Esophagus (tissue), 2 donors: Measurements from ENCODE around the gene GP1BB. TPM values are rescaled to one million over a fixed set of nuclear protein-coding genes. Genes with fewer than 3 reads are reported as not detected.

ENCODE experiments used
- H3K27ac ChIP-seq, 2 donors: one replicate each; pipeline ENCODE4 v1.5.1; 2013; ENCODE audit warnings: low read depth in 2 of 2, mild to moderate bottlenecking in 2 of 2, inconsistent platforms in 1 of 2, low read length in 1 of 2, moderate library complexity in 1 of 2
- H3K27me3 ChIP-seq, 2 donors: one replicate each; pipeline ENCODE4 v1.6.1; 2013; ENCODE audit warnings: low read length in 2 of 2, control low read depth in 1 of 2, mild to moderate bottlenecking in 1 of 2; ENCODE audit not compliant: insufficient read depth in 2 of 2, control insufficient read depth in 1 of 2
- H3K36me3 ChIP-seq, 2 donors: one replicate each; pipeline ENCODE4 v1.6.1; 2013; ENCODE audit warnings: low read length in 1 of 2; ENCODE audit not compliant: control insufficient read depth in 2 of 2, insufficient read depth in 2 of 2
- H3K4me1 ChIP-seq, 2 donors: one replicate each; pipeline ENCODE4 v1.6.1; 2013; ENCODE audit warnings: low read length in 1 of 2; ENCODE audit not compliant: control insufficient read depth in 2 of 2, insufficient read depth in 2 of 2
- H3K4me3 ChIP-seq, 2 donors: one replicate each; pipeline ENCODE4 v1.5.1; 2013; ENCODE audit warnings: low read length in 2 of 2, mild to moderate bottlenecking in 2 of 2, low read depth in 1 of 2, moderate library complexity in 1 of 2
- H3K9me3 ChIP-seq, 2 donors: one replicate each; pipeline ENCODE4 v1.6.1; 2013; ENCODE audit warnings: mild to moderate bottlenecking in 2 of 2, low read depth in 1 of 2, low read length in 1 of 2, moderate library complexity in 1 of 2; ENCODE audit not compliant: control insufficient read depth in 2 of 2, insufficient read depth in 1 of 2
- WGBS, 2 donors: extraction: QIAGEN DNeasy Blood & Tissue Kit; methylation state at CpG; one replicate each; pipeline ENCODE4 v1.1.7; 2013; 5-methylcytosine and 5-hydroxymethylcytosine counted together
- polyA plus RNA-seq, 2 donors: library from polyadenylated mRNA; stranded (reverse); fragments of 200-250 nt; gene quantifications; one replicate each; pipeline ENCODE4 v1.2.3, GENCODE V29; 2013
- donor health status: healthy with polysubstance abuse.
- donor health status: Bipolar disorder and iron deficiency.

GP1BB gene
- polyA plus RNA-seq, 2 donors = 7.6 to 9.0 TPM

DNA sequence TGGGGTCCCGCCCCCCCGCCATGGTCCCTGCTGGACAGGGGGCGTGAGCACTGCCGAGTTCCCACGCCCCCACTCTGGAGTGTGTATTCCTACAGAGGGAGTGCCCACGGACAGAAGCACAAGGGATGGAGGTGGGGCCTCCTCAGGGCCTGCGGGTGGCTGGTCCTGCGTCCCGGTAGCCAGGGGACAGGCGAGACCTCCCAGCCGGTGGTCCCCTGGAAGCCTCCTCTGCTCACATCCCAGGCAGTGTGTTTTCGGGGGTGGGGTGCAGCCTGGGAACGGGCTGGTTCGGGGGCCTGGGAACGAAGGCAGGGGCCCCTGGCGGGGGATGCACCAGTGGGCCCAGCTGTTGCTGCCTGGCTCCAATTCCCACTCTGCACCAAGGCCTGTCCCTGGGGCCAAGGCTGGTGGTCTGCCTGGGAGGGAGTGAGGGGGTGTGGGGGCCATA lies 16.1 kb downstream of the GP1BB start:
- Histone ChIP-seq H3K4me3 (no peak overlapping the region), H3K4me1 (peaks cover 0 to 2% of the 10 kb centered on the region in 2 donors), H3K36me3 (no peaks in the 10 kb centered on the region), H3K9me3 (no peaks in the 10 kb centered on the region), H3K27me3 (no peaks in the 10 kb centered on the region), H3K27ac (no peak overlapping the region)
- WGBS, 2 donors = 60 to 63% methylated on average over 16 of the region's 16 CpGs

DNA sequence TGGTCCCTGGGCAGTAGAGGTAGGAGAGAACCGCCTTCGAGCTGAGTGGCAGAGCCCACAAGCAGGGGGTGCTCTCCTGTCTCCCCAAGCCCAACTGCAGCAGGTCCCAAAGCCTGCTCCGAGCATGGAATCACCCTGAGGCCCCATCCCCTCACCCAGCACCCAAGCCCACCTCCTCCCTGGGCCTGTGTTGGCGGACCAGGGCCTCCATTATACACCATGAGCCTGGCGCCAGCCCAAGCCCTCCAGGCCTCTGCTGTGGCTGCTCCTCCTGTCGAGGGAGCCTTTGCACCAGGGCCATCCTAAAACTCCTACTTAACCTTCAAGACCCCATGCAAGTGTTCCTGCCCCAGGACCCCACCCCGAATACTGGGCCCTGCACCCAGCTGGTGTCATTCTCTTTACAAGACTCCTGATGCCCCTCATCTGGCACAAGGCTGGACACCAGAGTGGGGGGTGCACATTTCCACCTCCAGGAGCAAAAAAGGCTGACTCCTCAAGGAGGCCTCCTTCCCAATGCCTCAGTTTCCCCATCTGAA lies 16.6 kb downstream of the GP1BB start:
- Histone ChIP-seq H3K36me3 (no peaks in the 10 kb centered on the region), H3K9me3 (no peaks in the 10 kb centered on the region), H3K27me3 (no peaks in the 10 kb centered on the region), H3K4me1 (peaks cover 0 to 2% of the 10 kb centered on the region in 2 donors), H3K4me3 (no peak overlapping the region), H3K27ac (no peak overlapping the region)
- 71 to 85% methylated on average over 6 to 7 of the region's 7 CpGs for WGBS, 2 donors

DNA sequence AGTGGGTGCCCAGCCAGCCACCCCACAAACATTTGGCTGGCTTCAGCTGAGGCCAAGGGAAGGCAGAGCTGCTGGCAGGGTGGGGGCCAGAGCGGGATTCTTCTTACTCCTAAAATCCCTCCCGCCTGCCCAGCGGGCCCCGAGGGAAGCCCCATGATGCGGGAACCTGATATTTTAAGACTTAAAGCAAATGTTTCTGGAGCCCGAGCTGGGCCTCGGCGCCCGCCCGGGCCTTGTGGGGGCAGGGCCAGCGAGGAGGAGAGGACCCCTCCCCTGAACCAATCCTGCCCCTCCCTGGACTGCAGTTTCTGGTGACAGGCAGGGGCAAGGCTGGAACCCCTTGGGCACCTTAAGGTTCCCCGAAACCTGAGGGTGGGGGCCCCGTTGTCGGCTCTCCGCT lies 17.2 kb downstream of the GP1BB start:
- WGBS, 2 donors = 85 to 87% methylated on average over 15 of the region's 15 CpGs
- no peak overlapping the region for H3K4me3 ChIP-seq
- no peaks in the 10 kb centered on the region for H3K9me3 ChIP-seq
- H3K36me3 ChIP-seq = no peaks in the 10 kb centered on the region
- H3K4me1 ChIP-seq = peaks cover 0 to 2% of the 10 kb centered on the region in 2 donors
- no peaks in the 10 kb centered on the region for H3K27me3 ChIP-seq
- no peak overlapping the region for H3K27ac ChIP-seq

DNA sequence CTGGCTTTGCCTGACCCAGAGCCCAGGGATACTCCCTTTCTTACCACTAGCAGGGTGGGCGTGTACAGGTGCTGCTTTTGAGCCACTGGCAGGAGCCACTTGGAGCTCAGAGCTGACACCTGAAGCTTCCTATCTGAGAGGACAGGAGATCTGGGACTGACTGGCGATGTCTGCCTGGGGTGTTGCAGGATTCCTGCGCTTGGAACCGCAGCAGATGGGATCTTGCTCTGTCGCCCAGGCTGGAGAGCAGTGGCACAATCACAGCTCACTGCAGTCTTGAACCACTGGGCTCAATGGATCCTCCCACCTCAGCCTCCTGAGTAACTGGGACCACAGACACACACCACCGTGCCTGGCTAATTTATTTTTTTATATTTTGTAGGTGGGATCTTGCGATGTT lies 17.7 kb downstream of the GP1BB start:
- Histone ChIP-seq H3K27ac (no peak overlapping the region), H3K36me3 (no peaks in the 10 kb centered on the region), H3K27me3 (no peaks in the 10 kb centered on the region), H3K9me3 (no peaks in the 10 kb centered on the region), H3K4me1 (peaks cover 0 to 2% of the 10 kb centered on the region in 2 donors), H3K4me3 (no peak overlapping the region)
- whole genome bisulfite sequencing, 2 donors = 94 to 95% methylated on average over 7 of the region's 7 CpGs

DNA sequence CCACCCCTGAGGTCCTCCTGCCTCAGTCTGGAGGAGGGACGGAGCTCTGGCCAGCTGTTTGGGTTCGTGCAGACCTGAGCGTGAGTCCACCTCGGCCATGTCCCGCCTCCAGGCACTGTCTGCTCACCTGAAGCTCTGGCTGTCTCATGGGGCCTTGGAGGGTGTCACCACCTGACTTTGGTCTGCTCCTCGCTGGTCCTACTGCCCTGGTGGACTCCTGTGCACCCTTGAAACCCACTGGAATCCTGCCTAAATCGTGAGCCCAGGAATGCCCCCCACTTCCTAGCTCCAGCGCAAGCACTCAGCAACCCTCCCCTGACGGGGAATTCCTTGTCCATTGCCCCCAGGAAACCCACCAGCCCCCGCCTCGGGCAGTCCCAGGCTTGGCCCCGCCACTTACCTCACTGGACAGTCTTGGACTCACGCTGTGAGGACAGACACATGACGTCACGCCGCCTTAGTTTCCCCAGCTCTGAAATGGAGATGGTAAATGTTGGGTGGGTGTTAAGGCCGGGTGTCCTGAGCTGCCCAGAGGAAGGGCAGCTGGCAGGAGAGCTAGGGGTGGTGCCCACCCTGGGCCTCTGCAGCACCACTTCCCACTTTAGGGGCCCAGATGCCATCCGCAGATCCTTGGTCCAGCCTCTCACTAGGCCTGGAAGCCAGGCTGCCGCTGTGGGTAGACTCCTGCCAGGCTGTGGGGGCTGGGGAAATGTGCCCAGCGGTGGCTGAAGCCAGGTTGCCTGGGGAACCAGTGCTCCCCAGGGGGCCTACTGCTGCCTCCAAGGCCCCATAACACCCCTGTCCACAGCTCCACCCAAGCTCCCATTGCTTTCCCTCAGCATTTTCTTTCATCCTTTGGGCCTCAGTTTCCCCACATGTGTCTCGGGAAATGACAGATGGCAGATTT lies 19.1 kb downstream of the GP1BB start:
- no peak overlapping the region for H3K27ac ChIP-seq
- H3K4me1 ChIP-seq = peaks cover 0 to 2% of the 10 kb centered on the region in 2 donors
- H3K4me3 ChIP-seq = no peak overlapping the region
- 90 to 91% methylated on average over 21 of the region's 21 CpGs for WGBS, 2 donors
- H3K27me3 ChIP-seq = no peaks in the 10 kb centered on the region
- no peaks in the 10 kb centered on the region for H3K36me3 ChIP-seq
- no peaks in the 10 kb centered on the region for H3K9me3 ChIP-seq

DNA sequence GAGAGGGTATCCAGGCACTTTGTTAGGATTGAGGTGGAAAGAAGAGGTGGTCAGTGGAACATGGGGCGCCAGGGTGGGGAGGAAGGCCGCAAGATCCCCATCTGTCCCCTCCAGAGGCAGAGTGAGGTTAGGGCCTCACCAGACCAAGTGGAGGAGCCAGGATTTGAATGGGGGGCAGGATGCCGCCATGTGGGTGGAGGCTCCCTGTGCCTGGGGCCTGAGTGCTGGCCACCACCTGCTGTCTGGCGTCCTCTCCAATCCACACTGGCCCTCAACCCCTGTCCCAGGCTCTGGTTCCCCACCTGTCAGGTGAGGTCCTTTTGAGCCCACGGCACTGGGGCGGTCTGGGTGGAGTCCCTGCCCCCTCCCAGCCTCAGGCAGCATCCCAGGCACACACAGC lies 19.7 kb downstream of the GP1BB start:
- no peaks in the 10 kb centered on the region for H3K9me3 ChIP-seq
- no peak overlapping the region for H3K4me3 ChIP-seq
- H3K4me1 ChIP-seq = peaks cover 0 to 2% of the 10 kb centered on the region in 2 donors
- WGBS, 2 donors = 86 to 91% methylated on average over 6 of the region's 6 CpGs
- no peaks in the 10 kb centered on the region for H3K27me3 ChIP-seq
- no peaks in the 10 kb centered on the region for H3K36me3 ChIP-seq
- no peak overlapping the region for H3K27ac ChIP-seq

DNA sequence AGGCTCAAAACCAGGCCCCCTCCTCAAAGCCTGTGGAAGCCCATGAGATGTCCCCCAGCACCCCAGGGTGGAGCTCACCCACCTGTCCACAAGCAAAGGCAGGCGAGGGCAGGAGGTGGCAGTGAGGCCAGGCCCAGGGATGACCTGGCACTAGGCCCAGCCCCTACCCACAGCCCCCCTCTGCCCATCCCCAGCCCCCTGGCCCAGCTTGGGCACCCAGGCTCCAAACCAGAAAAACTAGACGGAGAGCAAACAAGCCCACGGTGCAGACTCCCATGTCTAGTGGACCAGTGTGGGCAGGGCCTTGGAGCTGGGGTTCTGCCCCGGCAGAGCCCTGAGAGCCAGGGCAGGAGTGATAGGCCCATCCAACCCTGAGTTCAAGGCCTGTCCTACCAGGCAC lies 20.3 kb downstream of the GP1BB start:
- Histone ChIP-seq H3K27ac (no peak overlapping the region), H3K4me1 (peaks cover 0 to 2% of the 10 kb centered on the region in 2 donors), H3K4me3 (no peak overlapping the region), H3K27me3 (no peaks in the 10 kb centered on the region), H3K36me3 (no peaks in the 10 kb centered on the region), H3K9me3 (no peaks in the 10 kb centered on the region)
- WGBS, 2 donors = 61 to 64% methylated on average over 4 of the region's 4 CpGs

DNA sequence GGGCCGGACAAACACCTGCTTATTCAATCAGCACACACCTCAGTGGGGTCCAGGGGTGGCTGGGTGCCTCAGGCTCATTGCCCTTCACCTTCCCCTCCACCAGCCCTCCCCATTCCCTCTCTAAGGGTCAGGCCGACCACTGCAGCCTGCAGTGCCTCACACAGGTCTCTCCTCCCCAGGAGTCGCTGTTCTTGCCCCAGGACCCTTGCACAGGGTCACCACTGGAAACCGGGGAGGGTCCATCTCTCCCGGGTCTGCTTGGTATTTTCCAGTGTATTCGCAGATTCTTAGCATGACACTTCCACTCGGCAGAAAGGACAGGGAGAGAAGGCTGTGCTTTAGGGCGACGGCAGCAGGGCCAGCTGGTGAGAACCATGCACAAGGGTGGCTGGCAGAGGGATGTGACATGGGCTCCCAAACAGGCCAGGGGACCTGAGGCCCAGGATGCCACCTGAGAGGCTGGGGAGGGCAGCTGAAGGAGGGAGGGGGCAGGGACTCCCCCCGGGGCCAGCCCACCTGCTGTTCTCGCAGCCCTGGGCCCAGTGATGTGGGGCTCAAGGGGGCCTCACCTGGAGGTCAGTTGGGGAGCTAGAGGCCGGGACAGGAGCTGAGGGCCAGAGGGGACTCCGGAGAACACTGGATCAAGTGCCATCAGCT lies 21.1 kb downstream of the GP1BB start:
- H3K27me3 ChIP-seq = no peaks in the 10 kb centered on the region
- no peak overlapping the region for H3K4me3 ChIP-seq
- H3K36me3 ChIP-seq = no peaks in the 10 kb centered on the region
- H3K27ac ChIP-seq = no peak overlapping the region
- no peaks in the 10 kb centered on the region for H3K4me1 ChIP-seq
- no peaks in the 10 kb centered on the region for H3K9me3 ChIP-seq
- 85% methylated on average over 13 of the region's 13 CpGs for WGBS, 2 donors

DNA sequence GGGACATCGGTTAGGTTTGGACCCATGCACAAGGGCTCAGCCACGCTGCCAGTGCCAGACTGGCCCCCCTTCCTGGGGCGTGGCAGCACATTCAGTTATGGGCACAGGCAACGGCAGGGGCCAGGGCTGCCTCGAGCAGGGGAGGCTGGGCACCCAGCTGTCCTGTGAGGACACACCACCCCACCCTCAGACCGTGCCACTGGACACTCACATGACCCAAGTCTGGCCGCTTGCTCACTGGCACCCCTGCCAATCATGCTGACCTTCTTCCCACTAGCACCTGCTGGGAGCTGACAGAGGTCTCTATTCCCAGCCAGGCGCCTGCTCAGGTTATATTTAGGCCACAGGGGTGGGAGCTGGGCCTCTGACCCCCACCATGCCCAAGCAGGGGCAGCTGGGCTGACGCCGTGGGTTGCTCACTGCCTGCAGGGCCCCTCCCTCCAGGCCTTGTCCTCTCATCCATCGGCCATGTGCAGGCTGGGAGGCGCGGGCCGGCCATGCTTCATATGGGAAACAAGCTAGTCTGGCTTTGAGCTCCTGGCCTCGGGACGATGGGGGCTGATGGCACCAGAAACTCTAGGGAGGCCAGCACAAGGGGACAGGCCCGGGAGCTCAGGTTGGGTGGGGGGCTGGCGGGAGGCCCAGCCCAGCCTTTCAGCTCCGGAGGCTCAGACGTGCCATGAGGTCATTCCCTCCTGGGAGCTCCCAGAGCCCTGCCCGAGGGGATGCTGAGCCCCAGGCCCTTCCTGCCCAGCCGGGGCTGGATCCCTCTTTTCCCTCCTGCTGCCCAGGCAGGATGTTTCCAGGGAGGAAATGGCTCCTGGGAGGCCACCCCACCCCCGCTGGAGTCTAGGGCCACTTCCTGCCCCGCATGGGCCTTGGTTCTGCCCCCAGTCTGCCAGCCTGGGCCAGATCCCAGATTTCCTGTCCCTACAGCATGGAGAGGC lies 22.1 kb downstream of the GP1BB start:
- Histone ChIP-seq H3K27ac (no peak overlapping the region), H3K9me3 (no peaks in the 10 kb centered on the region), H3K27me3 (no peaks in the 10 kb centered on the region), H3K4me1 (no peaks in the 10 kb centered on the region), H3K36me3 (no peaks in the 10 kb centered on the region), H3K4me3 (no peak overlapping the region)
- WGBS, 2 donors = 54 to 55% methylated on average over 22 to 24 of the region's 24 CpGs
